GM12875 (cell line): ENCODE measurements around the gene PXN.

Source experiments
- H3K4me3 ChIP-seq: one replicate; pipeline ENCODE4 v1.5.1; 2011; ENCODE audit warnings: low read depth, low read length, control low read depth
- TF ChIP-seq, protein P1 (sequence below): IDR thresholded peaks from 2 replicates; pipeline ENCODE4 v1.5.1; 2011; ENCODE audit warnings: low read depth, mild to moderate bottlenecking, control low read depth, inconsistent platforms, low read length, moderate library complexity, borderline replicate concordance; ENCODE audit not compliant: insufficient read depth

The PXN gene

DNA sequence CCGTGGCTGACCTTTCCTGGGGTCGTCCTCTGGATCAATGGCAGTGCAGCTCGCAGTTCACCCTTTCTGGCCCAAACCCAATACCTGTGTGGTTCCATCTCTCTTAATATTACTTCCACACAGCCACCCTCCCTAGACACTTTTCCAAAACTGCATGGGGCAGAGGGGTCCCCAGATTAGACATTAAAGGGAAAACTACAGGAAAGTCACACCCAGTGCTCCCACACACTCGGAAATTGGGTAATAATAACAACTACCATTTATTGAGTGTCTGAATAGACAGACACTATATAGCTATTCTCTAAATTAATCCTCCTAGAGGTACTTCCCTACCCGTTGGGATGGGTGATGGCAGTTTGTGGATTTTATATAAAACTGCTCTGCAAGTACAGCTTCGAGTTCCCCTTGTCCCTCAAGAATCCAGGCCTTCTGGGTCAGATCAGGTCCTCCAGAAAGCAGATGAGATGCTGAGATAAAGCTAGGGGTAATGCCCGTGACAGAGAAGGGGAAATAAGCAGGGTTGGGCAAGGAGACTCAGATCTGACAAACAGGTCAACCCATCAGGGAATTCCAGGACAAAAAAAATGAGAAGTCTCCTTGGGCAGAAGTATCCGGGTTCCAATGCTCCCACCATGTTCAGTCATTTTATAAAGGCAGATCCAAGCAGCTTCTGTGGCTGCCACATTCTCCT is 795 bp upstream of the PXN start:
- no peak overlapping the region for H3K4me3 ChIP-seq
- TF ChIP-seq, protein P1, sequence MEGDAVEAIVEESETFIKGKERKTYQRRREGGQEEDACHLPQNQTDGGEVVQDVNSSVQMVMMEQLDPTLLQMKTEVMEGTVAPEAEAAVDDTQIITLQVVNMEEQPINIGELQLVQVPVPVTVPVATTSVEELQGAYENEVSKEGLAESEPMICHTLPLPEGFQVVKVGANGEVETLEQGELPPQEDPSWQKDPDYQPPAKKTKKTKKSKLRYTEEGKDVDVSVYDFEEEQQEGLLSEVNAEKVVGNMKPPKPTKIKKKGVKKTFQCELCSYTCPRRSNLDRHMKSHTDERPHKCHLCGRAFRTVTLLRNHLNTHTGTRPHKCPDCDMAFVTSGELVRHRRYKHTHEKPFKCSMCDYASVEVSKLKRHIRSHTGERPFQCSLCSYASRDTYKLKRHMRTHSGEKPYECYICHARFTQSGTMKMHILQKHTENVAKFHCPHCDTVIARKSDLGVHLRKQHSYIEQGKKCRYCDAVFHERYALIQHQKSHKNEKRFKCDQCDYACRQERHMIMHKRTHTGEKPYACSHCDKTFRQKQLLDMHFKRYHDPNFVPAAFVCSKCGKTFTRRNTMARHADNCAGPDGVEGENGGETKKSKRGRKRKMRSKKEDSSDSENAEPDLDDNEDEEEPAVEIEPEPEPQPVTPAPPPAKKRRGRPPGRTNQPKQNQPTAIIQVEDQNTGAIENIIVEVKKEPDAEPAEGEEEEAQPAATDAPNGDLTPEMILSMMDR, result no peak

DNA sequence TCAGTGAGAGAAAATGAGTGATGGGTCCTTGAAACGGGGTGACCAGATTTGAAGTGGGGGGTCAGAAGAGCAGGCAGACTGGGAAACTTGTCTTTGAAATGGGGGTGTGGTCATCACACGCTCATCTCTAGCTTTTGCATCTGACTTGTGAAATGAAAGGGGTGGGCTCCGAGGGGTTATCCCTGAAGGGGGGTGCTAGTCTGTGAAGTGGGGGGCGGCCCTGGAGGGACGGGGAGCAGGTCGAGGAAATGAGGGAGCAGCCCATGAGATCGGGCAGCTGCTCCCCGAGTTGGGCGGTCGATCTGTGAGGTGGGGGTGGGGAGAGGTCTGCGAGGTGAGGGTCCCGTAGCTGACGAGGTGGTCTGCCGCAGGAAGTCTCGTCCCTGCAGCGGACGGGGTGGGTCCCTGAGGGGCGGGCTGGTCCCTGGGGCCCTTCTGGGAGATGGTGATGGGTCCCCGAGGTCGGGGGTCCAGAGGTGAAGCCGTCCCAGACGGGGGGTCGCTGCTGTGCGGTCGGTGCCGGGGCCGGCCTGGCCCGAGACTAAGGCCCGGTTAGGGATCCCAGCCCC is 542 bp downstream of the PXN start:
- H3K4me3 ChIP-seq, result peak overlapping the region; percentile 77
- TF ChIP-seq, protein P1, result no peak

DNA sequence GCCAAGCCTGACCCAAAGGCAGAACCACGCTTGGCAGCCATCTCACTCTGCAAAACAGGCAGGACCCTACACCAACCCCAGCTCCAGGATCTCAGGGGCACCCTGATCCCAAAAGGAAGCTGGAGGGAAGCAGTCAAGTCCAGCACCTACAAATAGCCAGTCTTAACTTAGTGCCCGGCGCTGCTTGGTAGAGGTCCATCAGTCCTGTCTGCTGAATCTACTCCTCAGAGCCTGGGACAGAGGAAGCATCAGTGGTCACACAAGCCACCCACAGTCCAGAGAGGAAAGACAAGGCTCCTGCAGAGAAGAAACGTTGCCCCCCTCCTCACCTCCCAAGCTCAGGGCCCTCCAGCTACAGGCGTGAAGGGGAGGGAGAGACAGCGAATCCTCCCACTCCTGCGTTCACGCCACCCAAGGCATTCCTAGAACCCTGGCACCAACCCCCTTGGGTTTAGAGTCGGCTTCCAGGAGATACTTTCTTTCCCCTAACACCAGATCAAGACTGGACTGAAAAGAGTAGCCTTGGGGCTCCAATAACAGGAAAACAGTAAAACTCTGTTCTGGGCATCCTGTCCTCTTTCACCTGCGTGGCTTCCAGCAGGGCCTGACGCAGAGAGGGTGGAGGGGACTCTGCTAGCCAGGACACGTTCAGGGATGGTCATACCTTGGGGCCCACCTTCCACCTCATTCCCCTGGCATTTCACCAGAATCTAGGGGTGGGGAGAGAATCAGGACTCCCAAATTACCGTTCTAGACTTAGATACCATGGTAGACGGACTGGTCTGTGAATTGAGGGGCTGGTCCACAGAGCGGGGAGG is 1.2 kb downstream of the PXN start:
- H3K4me3 ChIP-seq, result no peak overlapping the region
- TF ChIP-seq, protein P1, result no peak

DNA sequence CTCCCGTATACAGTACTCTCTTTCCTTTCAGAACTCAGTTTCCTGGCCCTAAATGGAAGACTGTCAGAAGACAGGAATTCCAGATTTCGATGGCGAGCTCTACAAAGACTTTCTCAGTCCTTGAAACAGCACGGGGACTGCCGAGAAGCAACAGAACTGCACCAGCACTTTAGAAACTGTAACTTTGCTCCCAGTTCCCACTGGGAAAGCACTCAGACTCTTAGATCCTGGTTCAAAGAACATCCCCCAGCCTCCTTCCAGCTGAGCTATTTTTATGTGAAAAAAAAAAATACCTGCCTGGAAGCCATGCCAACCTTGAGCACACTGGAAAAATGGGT is 1.8 kb downstream of the PXN start:
- no peak overlapping the region for H3K4me3 ChIP-seq
- TF ChIP-seq, protein P1, result no peak

DNA sequence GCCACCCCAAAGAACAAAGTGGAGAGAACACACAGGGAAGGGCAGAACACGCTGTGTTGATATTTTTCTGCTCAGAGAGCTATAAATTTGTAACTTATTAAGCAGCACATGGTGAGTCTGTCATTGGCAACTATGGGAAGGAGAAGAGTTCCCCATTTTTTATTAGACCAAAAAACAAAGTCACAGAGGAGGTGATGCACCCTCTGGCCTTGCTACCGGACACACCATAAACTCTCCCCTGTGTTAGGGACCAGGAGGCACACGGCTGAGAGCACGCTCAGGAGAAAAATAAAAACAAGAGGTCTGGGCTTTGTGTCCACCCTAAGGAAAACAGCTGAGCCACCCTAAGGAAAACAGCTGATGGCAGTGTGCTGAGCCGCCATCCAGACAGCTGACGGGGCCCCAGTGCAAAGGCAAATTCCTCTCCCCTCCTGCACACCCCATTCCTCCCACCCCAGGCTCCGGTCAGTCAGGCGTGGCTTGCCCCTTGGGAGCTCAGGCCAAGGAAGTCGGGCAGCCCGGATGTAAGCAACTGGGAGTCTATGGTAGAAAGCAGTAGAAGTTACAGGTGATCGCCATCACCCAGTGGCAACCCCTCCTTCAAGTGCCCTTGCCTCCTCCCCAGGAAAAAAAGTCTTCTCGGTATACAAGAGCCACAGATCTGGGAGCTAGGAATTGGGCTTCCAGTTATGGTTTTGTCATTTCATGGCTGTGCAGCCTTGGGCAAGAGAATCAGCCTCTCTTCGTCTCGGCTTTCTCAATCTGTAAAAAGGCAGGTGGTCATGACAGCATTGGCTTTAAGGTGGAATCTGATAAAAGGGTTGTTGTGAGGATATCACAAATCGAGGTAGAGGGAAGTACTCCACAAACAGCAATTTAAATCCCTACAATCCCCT is 2.4 kb downstream of the PXN start:
- no peak overlapping the region for H3K4me3 ChIP-seq
- TF ChIP-seq, protein P1, result no peak

DNA sequence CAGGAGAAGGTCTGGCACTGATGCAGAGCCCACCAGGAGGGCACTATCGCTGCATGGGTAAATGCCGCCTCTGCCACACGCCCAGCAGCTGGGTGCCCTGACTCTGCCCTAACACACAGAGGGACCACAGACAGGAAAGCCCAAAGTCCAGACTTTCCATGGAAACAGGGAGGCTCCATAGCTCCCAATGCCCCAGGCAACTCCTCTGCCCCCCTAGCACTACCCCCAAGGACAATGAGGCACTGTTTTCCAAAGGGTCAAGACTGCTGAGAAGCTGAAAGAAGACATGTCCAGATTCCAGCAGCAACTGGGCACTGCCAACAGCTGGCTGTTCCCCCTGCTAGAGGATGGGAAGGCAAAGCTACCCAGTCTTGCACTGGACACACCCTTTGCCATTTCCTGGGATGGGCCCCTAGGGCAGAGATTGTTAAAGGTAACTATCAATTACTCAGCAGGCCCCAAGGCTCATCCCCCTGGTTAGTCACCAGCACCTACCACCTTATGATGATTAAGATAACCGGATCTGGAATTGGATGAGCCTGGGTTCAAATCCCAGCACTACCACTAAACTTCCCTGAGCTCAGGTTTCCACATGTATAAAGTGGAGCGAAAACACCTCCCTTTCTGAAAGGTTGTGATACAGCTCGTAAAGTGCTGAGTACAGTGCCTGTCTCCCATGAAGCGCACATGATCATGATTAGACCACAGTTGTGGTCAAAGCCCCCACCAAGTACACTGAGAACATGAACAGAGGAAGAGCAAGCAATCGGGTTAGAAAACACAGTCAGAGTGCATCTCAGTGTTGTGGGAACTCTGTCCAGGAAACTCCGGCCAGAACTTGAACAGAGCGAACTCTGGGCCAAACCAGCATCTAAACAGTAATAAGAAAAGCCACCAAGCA is 3.3 kb downstream of the PXN start:
- TF ChIP-seq, protein P1, result no peak
- no peak overlapping the region for H3K4me3 ChIP-seq
